HepG2 (cell line): Measurements from ENCODE around the gene HLCS. TPM values are rescaled to one million over a fixed set of nuclear protein-coding genes. Genes with fewer than 3 reads are reported as not detected.

Source experiments
- ATAC-seq: fragments of 200-7000 bp; cut with Tn5 transposase; 3 replicates; pipeline ENCODE4 v1.9.1; 2020; ENCODE audit warnings: mild to moderate bottlenecking, moderate library complexity
- BruUV-seq: library from RNA; stranded (reverse); fragments of 400-500 nt; replicated peaks from 2 replicates; lab custom pipeline; 2021; lab: Mats Ljungman, UMichigan
- CTCF ChIA-PET: fragments of 300-600 bp; formaldehyde crosslinking; extraction: SDS; loops from one replicate; lab custom pipeline; 2021; ENCODE audit warnings: low total read pairs, inconsistent platforms, low intra/inter-chr PET ratio; lab: Yijun Ruan, JAX
- POLR2A ChIA-PET: fragments of 350-600 bp; sonication (Branson Sonifier 250); formaldehyde crosslinking; loops from one replicate; lab custom pipeline; 2020; ENCODE audit warnings: antibody characterized with exemption, inconsistent platforms; lab: Yijun Ruan, JAX
- DNase-seq: peaks from one replicate; pipeline ENCODE4 v3.0.0-alpha.2; 2015; ENCODE audit warnings: low spot score
- FAIRE-seq: peaks from 3 replicates; lab custom pipeline; 2011; peaks lifted over from hg19 to GRCh38; lab: Jason Lieb, UNC
- H2AFZ ChIP-seq: one replicate; pipeline ENCODE4 v1.6.1; 2011; ENCODE audit warnings: low read length, inconsistent platforms
- H3K27ac ChIP-seq: fragments of 300-600 bp; 3 replicates; pipeline ENCODE4 v1.8.0; 2011; ENCODE audit warnings: mixed run types, mild to moderate bottlenecking, mixed read lengths, low read length, inconsistent platforms; ENCODE audit not compliant: insufficient read depth; ENCODE audit errors: extremely low read length
- H3K27me3 ChIP-seq, 2 experiments: fragments of 200-600 bp in 1 of 2; 2 replicates in 1 of 2; 3 replicates in 1 of 2; pipeline versions ENCODE4 v1.6.0 to v1.8.0; 2011; ENCODE audit warnings: low read length in 2 of 2, mild to moderate bottlenecking in 2 of 2, moderate library complexity in 2 of 2, inconsistent platforms in 1 of 2; ENCODE audit not compliant: insufficient read depth in 2 of 2, control insufficient read depth in 1 of 2
- H3K36me3 ChIP-seq, 2 experiments: fragments of 200-600 bp in 1 of 2; replicated peaks in 1 of 2; 2 replicates in 1 of 2; 3 replicates in 1 of 2; pipeline versions ENCODE4 v1.5.1 to v1.8.0; 2011; ENCODE audit warnings: low read length in 2 of 2, inconsistent platforms in 1 of 2; ENCODE audit not compliant: insufficient read depth in 2 of 2, control insufficient read depth in 1 of 2
- H3K4me1 ChIP-seq: 2 replicates; pipeline ENCODE4 v1.5.1; 2012; ENCODE audit warnings: low read length, inconsistent platforms; ENCODE audit not compliant: insufficient read depth
- H3K4me2 ChIP-seq: 2 replicates; pipeline ENCODE4 v1.6.0; 2011; ENCODE audit warnings: low read depth, low read length, inconsistent platforms
- H3K4me3 ChIP-seq, 3 experiments: fragments of 200-600 bp in 1 of 3; sonication (generic), shearing (Covaris generic) in 1 of 3; replicated peaks in 1 of 3; 2 replicates each; pipeline ENCODE4 v1.5.1; 2011 to 2016; ENCODE audit warnings: low read length in 3 of 3, inconsistent platforms in 2 of 3, low read depth in 2 of 3, mild to moderate bottlenecking in 2 of 3, control low read depth in 1 of 3, mixed read lengths in 1 of 3; ENCODE audit not compliant: insufficient read depth in 1 of 3
- H3K79me2 ChIP-seq: one replicate; pipeline ENCODE4 v1.6.1; 2011; ENCODE audit warnings: low read length, inconsistent platforms; ENCODE audit not compliant: insufficient read depth
- H3K9ac ChIP-seq: 2 replicates; pipeline ENCODE4 v1.6.0; 2011; ENCODE audit warnings: mild to moderate bottlenecking, low read depth, low read length, inconsistent platforms; ENCODE audit not compliant: insufficient read depth
- H3K9me3 ChIP-seq: 2 replicates; pipeline ENCODE4 v1.5.1; 2012; ENCODE audit warnings: mild to moderate bottlenecking, low read length
- H4K20me1 ChIP-seq: 2 replicates; pipeline ENCODE4 v1.6.0; 2011; ENCODE audit warnings: inconsistent platforms, mild to moderate bottlenecking, low read length, moderate library complexity; ENCODE audit not compliant: insufficient read depth
- BCLAF1 ChIP-seq: fragments of 450-650 bp; IDR thresholded peaks from 2 replicates; pipeline ENCODE4 v1.6.1; 2017; ENCODE audit warnings: mild to moderate bottlenecking
- DBP ChIP-seq: sonication (generic); formaldehyde crosslinking; IDR thresholded peaks from 2 replicates; pipeline ENCODE4 v1.4.0; 2020; ENCODE audit warnings: missing genetic modification reagents; ENCODE audit errors: not compliant biosample characterization
- FOXP1 ChIP-seq, 2 experiments: fragments of 450-650 bp in 1 of 2; IDR thresholded peaks; 2 replicates each; pipeline ENCODE4 v1.6.1; 2017 to 2018; ENCODE audit warnings: antibody characterized with exemption in 1 of 2
- HMGXB3 ChIP-seq: sonication (generic); formaldehyde crosslinking; IDR thresholded peaks from 2 replicates; pipeline ENCODE4 v1.4.0; 2020; ENCODE audit warnings: missing genetic modification reagents, borderline replicate concordance
- STAT5B ChIP-seq: sonication (generic); formaldehyde crosslinking; IDR thresholded peaks from 2 replicates; pipeline ENCODE4 v1.4.0; 2020; ENCODE audit warnings: missing genetic modification reagents
- TFE3 ChIP-seq: IDR thresholded peaks from 2 replicates; pipeline ENCODE4 v1.6.1; 2016
- ZFP91 ChIP-seq: sonication (generic); formaldehyde crosslinking; IDR thresholded peaks from 2 replicates; pipeline ENCODE4 v1.9.0; 2022; ENCODE audit warnings: missing genetic modification reagents, mild to moderate bottlenecking, borderline replicate concordance
- ZNF12 ChIP-seq: sonication (generic); formaldehyde crosslinking; IDR thresholded peaks from 2 replicates; pipeline ENCODE4 v1.5.0; 2020; ENCODE audit warnings: missing genetic modification reagents
- ZNF138 ChIP-seq: sonication (generic); formaldehyde crosslinking; IDR thresholded peaks from 2 replicates; pipeline ENCODE4 v1.5.0; 2020; ENCODE audit warnings: mild to moderate bottlenecking, low read depth, missing genetic modification reagents
- ZNF547 ChIP-seq: sonication (generic); formaldehyde crosslinking; IDR thresholded peaks from 2 replicates; pipeline ENCODE4 v1.5.1; 2020; ENCODE audit warnings: mild to moderate bottlenecking, missing genetic modification reagents
- ZSCAN20 ChIP-seq: sonication (generic); formaldehyde crosslinking; IDR thresholded peaks from 2 replicates; pipeline ENCODE4 v1.4.0; 2020; ENCODE audit warnings: missing genetic modification reagents, mild to moderate bottlenecking, borderline replicate concordance
- WGBS: methylation state at CpG from one replicate; pipeline ENCODE4 v1.1.6; 2017; ENCODE audit warnings: low lambda C conversion rate; 5-methylcytosine and 5-hydroxymethylcytosine counted together
- in situ Hi-C: cut with HindIII; loops from 2 replicates; pipeline ENCODE4 v1.10.0; 2017; ENCODE audit warnings: low pct_unique_long_range_greater_than_20kb; ENCODE audit not compliant: extremely low pct_ligation_motif_present
- intact Hi-C: fragments of 100-400 bp; cut with micrococcal nuclease; formaldehyde crosslinking; loops from one replicate; pipeline ENCODE4 v1.10.0; 2022; ENCODE audit not compliant: unreplicated experiment
- polyA plus RNA-seq, 8 experiments: library from polyadenylated mRNA; depleted of rRNA in 3 of 8; stranded (reverse) in 7 of 8; unstranded in 1 of 8; fragments of >200 nt; fragmentation: Illumina TruSeq in 4 of 8; extraction: Trizol in 4 of 8; gene quantifications; 2 replicates each; pipeline versions ENCODE4 v1.2.1 to v1.2.3, GENCODE V29; 2011 to 2016; ENCODE audit warnings: low read depth in 4 of 8, missing spikeins in 1 of 8, mixed read lengths in 1 of 8; ENCODE audit not compliant: insufficient read depth in 1 of 8
- total RNA-seq, 5 experiments: library from RNA; depleted of rRNA; stranded (reverse); fragments of >200 nt; fragmentation: Illumina TruSeq; extraction: Trizol; gene quantifications; 2 replicates each; pipeline ENCODE4 v1.2.3, GENCODE V29; 2016; ENCODE audit warnings: low read depth in 1 of 5

Gene HLCS
- total and polyA plus RNA-seq, 2 of the 13 experiments (the other 11 are each of a cell fraction or from before 2014, with no cell fraction given): 7.9 to 12.3 TPM

- TF ChIP-seq BCLAF1: no peak
- no peak for TF ChIP-seq ZSCAN20 (CRISPR knock-in tag)
- TF ChIP-seq FOXP1 (IDR thresholded peaks at IDR 0.05): no peak
- no peak for TF ChIP-seq FOXP1 (CRISPR knock-in tag; IDR thresholded peaks at IDR 0.05)
- TF ChIP-seq DBP: no peak
- TF ChIP-seq ZNF547: no peak
- TF ChIP-seq ZNF12 (CRISPR knock-in tag): no peak
- TF ChIP-seq, all 625 proteins: peak for 0
These were observed 180.9 kb downstream of the HLCS start (continued) for GRCh38 chr21:36785615-36786014.

- Histone ChIP-seq H3K9ac (no peak overlapping the region), H3K4me1 (no peaks in the 10 kb centered on the region), H3K9me3 (no peaks in the 10 kb centered on the region), H3K79me2 (no peaks in the 10 kb centered on the region), H3K27ac (no peak overlapping the region), H3K27me3 (no peaks in the 10 kb centered on the region), H2AFZ (no peak overlapping the region), H3K4me2 (no peak overlapping the region), H3K36me3 (no peaks in the 10 kb centered on the region), H3K4me3 (no peak overlapping the region), H4K20me1 (no peaks in the 10 kb centered on the region)
- no TSS peak for BruUV-seq
- in situ Hi-C loops (no loop called here), intact Hi-C loops (no loop called here)
- CTCF ChIA-PET: no interaction called here
- FAIRE-seq (no peak), ATAC-seq (no peak), DNase-seq (no peak)
- WGBS: 98% methylated on average over 12 of the region's 12 CpGs
- POLR2A ChIA-PET: no interaction called here
- no peak for TF ChIP-seq ZFP91 (CRISPR knock-in tag)
- TF ChIP-seq HMGXB3: no peak
- TF ChIP-seq TFE3 (CRISPR knock-in tag): no peak
- TF ChIP-seq STAT5B (CRISPR knock-in tag): no peak
- TF ChIP-seq ZNF138: no peak
These were observed 181.5 kb downstream of the HLCS start for GRCh38 chr21:36784947-36785346.
